ENCODE results near the gene LONP2. TPM values are rescaled to one million over a fixed set of nuclear protein-coding genes. Genes with fewer than 3 reads are reported as not detected.

LONP2 gene
- total RNA-seq, 4 donors from 2014 or later, result 28.2 to 88.9 (median 64.3) TPM

- intact Hi-C loops (cut with DNase I; ENCODE audit: low total_unique reads), result no loop called here
- Histone ChIP-seq H3K9me3 (no peaks in the 10 kb centered on the region), H3K36me3 (no peaks in the 10 kb centered on the region), H3K4me1 (peaks cover 0 to 5% of the 10 kb centered on the region in 2 donors), H3K27me3 (no peaks in the 10 kb centered on the region), H3K27ac (no peak overlapping the region), H3K4me3 (no peak overlapping the region)
- TF ChIP-seq POLR2A (IDR thresholded peaks at IDR 0.05) (no peak), CTCF (IDR thresholded peaks at IDR 0.05) (no peak)
- DNase-seq, result no peak
Observed at GRCh38 chr16:48381201-48381600, 137.1 kb downstream of the LONP2 start.

GRCh38 chr16:48382131-48382530, 138.0 kb downstream of the LONP2 start:
- H3K27me3 ChIP-seq, result no peaks in the 10 kb centered on the region
- intact Hi-C loops (cut with DNase I; ENCODE audit: low total_unique reads), result no loop called here
- H3K36me3 ChIP-seq, result no peaks in the 10 kb centered on the region
- TF ChIP-seq POLR2A (IDR thresholded peaks at IDR 0.05) (no peak), CTCF (IDR thresholded peaks at IDR 0.05) (no peak)
- no peaks in the 10 kb centered on the region for H3K9me3 ChIP-seq
- peak overlapping the region in 1 of 2 donors; percentile 99 for H3K27ac ChIP-seq
- peaks cover 0 to 5% of the 10 kb centered on the region in 2 donors for H3K4me1 ChIP-seq
- no peak for DNase-seq
- H3K4me3 ChIP-seq, result no peak overlapping the region

GRCh38 chr16:48383009-48383876, 139.1 kb downstream of the LONP2 start:
- peak overlapping the region; percentile 99 to 100 for H3K27ac ChIP-seq
- H3K27me3 ChIP-seq, result no peaks in the 10 kb centered on the region
- peaks cover 0 to 5% of the 10 kb centered on the region in 2 donors for H3K4me1 ChIP-seq
- intact Hi-C loops (cut with DNase I; ENCODE audit: low total_unique reads), result no loop called here
- no peak for TF ChIP-seq CTCF (IDR thresholded peaks at IDR 0.05)
- TF ChIP-seq POLR2A (IDR thresholded peaks at IDR 0.05), result no peak
- H3K36me3 ChIP-seq, result no peaks in the 10 kb centered on the region
- H3K9me3 ChIP-seq, result no peaks in the 10 kb centered on the region
- DNase-seq, result no peak
- peak overlapping the region; percentile 40 to 99 for H3K4me3 ChIP-seq

GRCh38 chr16:48383877-48384519, 139.9 kb downstream of the LONP2 start:
- no peak for TF ChIP-seq CTCF (IDR thresholded peaks at IDR 0.05)
- TF ChIP-seq POLR2A (IDR thresholded peaks at IDR 0.05), result no peak
- intact Hi-C loops (cut with DNase I; ENCODE audit: low total_unique reads), result no loop called here

More at GRCh38 chr16:48383877-48384519, 139.9 kb downstream of the LONP2 start:
- no peaks in the 10 kb centered on the region for H3K36me3 ChIP-seq
- H3K27me3 ChIP-seq, result no peaks in the 10 kb centered on the region
- H3K4me3 ChIP-seq, result peak overlapping the region; percentile 40 to 99
- H3K9me3 ChIP-seq, result no peaks in the 10 kb centered on the region
- DNase-seq, result no peak
- peak overlapping the region; percentile 99 to 100 for H3K27ac ChIP-seq
- peaks cover 0 to 5% of the 10 kb centered on the region in 2 donors for H3K4me1 ChIP-seq
